ENCODE measurements around the gene CCDC178. TPM values are rescaled to one million over a fixed set of nuclear protein-coding genes. Genes with fewer than 3 reads are reported as not detected.
A peak's percentile ranks its signal among the peaks of the same experiment; 100 is the strongest.
"Not testable (repeated sequence)": the region's sequence is repeated elsewhere in the genome, so short reads cannot be mapped to it uniquely, and the experiment has no call there.

The CCDC178 gene
- polyA plus RNA-seq (2012; ENCODE audit: insufficient read depth, insufficient read length) = not detected

- no peak within 1 kb of the TSS for H3K4me3 ChIP-seq (ENCODE audit: low read length)
- DNase-seq (ENCODE audit: low read depth, low spot score) = peak; percentile 2
Measured at GRCh38 chr18:33440060-33441043, at the start of gene CCDC178. TSS of gene CCDC178 (minus strand) at chr18:33440721. CDS start at chr18:33412088, 28,633 bp downstream.

GRCh38 chr18:33483908-33484307, 43.4 kb upstream of the CCDC178 start:
- no peak overlapping the region for H3K4me3 ChIP-seq (ENCODE audit: low read length)
- DNase-seq (ENCODE audit: low read depth, low spot score) = no peak

GRCh38 chr18:33472509-33472908, 32.0 kb upstream of the CCDC178 start:
- DNase-seq (ENCODE audit: low read depth, low spot score) = no peak
- no peak overlapping the region for H3K4me3 ChIP-seq (ENCODE audit: low read length)

- DNase-seq (ENCODE audit: low read depth, low spot score) = no peak
- no peak overlapping the region for H3K4me3 ChIP-seq (ENCODE audit: low read length)
Measured at GRCh38 chr18:33470216-33470615, 29.7 kb upstream of the CCDC178 start.

GRCh38 chr18:33469699-33470098, 29.2 kb upstream of the CCDC178 start:
- DNase-seq (ENCODE audit: low read depth, low spot score) = no peak
- no peak overlapping the region for H3K4me3 ChIP-seq (ENCODE audit: low read length)

- no peak for DNase-seq (ENCODE audit: low read depth, low spot score)
- H3K4me3 ChIP-seq (ENCODE audit: low read length) = no peak overlapping the region
Measured at GRCh38 chr18:33467531-33467930, 27.0 kb upstream of the CCDC178 start.

- H3K4me3 ChIP-seq (ENCODE audit: low read length) = no peak overlapping the region
- no peak for DNase-seq (ENCODE audit: low read depth, low spot score)
Measured at GRCh38 chr18:33466822-33467221, 26.3 kb upstream of the CCDC178 start.

- H3K4me3 ChIP-seq (ENCODE audit: low read length) = no peak overlapping the region
- no peak for DNase-seq (ENCODE audit: low read depth, low spot score)
Measured at GRCh38 chr18:33460681-33461080, 20.2 kb upstream of the CCDC178 start.

GRCh38 chr18:33459612-33460011, 19.1 kb upstream of the CCDC178 start:
- no peak for DNase-seq (ENCODE audit: low read depth, low spot score)
- no peak overlapping the region for H3K4me3 ChIP-seq (ENCODE audit: low read length)

GRCh38 chr18:33446604-33447003, 6.1 kb upstream of the CCDC178 start:
- no peak for DNase-seq (ENCODE audit: low read depth, low spot score)
- H3K4me3 ChIP-seq (ENCODE audit: low read length) = no peak overlapping the region

- no peak overlapping the region for H3K4me3 ChIP-seq (ENCODE audit: low read length)
- DNase-seq (ENCODE audit: low read depth, low spot score) = no peak
Measured at GRCh38 chr18:33444709-33445108, 4.2 kb upstream of the CCDC178 start.

- DNase-seq (ENCODE audit: low read depth, low spot score) = no peak
- no peak overlapping the region for H3K4me3 ChIP-seq (ENCODE audit: low read length)
Measured at GRCh38 chr18:33432857-33433256, 7.7 kb downstream of the CCDC178 start.

GRCh38 chr18:33427549-33427948, 13.0 kb downstream of the CCDC178 start:
- no peak overlapping the region for H3K4me3 ChIP-seq (ENCODE audit: low read length)
- no peak for DNase-seq (ENCODE audit: low read depth, low spot score)

GRCh38 chr18:33424266-33424946, 16.1 kb downstream of the CCDC178 start:
- DNase-seq (ENCODE audit: low read depth, low spot score) = no peak
- no peak overlapping the region for H3K4me3 ChIP-seq (ENCODE audit: low read length)

- no peak for DNase-seq (ENCODE audit: low read depth, low spot score)
- no peak overlapping the region for H3K4me3 ChIP-seq (ENCODE audit: low read length)
Measured at GRCh38 chr18:33421225-33421624, 19.3 kb downstream of the CCDC178 start.

GRCh38 chr18:33404244-33404873, 36.2 kb downstream of the CCDC178 start:
- no peak overlapping the region for H3K4me3 ChIP-seq (ENCODE audit: low read length)
- no peak for DNase-seq (ENCODE audit: low read depth, low spot score)

GRCh38 chr18:33398939-33399338, 41.6 kb downstream of the CCDC178 start:
- DNase-seq (ENCODE audit: low read depth, low spot score); H3K4me3 ChIP-seq (ENCODE audit: low read length): not testable (repeated sequence)

- H3K4me3 ChIP-seq (ENCODE audit: low read length) = no peak overlapping the region
- DNase-seq (ENCODE audit: low read depth, low spot score) = no peak
Measured at GRCh38 chr18:33375829-33376228, 64.7 kb downstream of the CCDC178 start.

- DNase-seq (ENCODE audit: low read depth, low spot score) = no peak
- no peak overlapping the region for H3K4me3 ChIP-seq (ENCODE audit: low read length)
Measured at GRCh38 chr18:33372442-33372841, 68.1 kb downstream of the CCDC178 start.
